Left lung (tissue), 10 donors: ENCODE measurements around the gene TRIP13. TPM values are rescaled to one million over a fixed set of nuclear protein-coding genes. Genes with fewer than 3 reads are reported as not detected.
A peak's percentile ranks its signal among the peaks of the same experiment; 100 is the strongest.

Experiments
- ATAC-seq: fragments of 200-7000 bp; cut with Tn5 transposase; one replicate; pipeline ENCODE4 v1.9.1; 2020; ENCODE audit warnings: moderate library complexity
- DNase-seq, 4 donors: peaks; one replicate each; pipeline ENCODE4 v3.0.0-alpha.2; 2013 to 2020
- H3K27ac ChIP-seq, 2 donors: fragments of 200-600 bp; sonication (generic) in 1 of 2; one replicate each; pipeline versions ENCODE4 v1.5.0 to v1.8.0; 2020 to 2021
- H3K27me3 ChIP-seq, 2 donors: fragments of 200-600 bp; sonication (generic) in 1 of 2; one replicate each; pipeline versions ENCODE4 v1.5.0 to v1.8.0; 2020 to 2021
- H3K36me3 ChIP-seq, 2 donors: fragments of 200-600 bp; sonication (generic) in 1 of 2; one replicate each; pipeline versions ENCODE4 v1.5.0 to v1.8.0; 2020 to 2021
- H3K4me1 ChIP-seq, 2 donors: fragments of 200-600 bp; one replicate each; pipeline ENCODE4 v1.8.0; 2021
- H3K4me3 ChIP-seq, 2 donors: fragments of 200-600 bp; sonication (generic) in 1 of 2; one replicate each; pipeline versions ENCODE4 v1.5.0 to v1.8.0; 2020 to 2021; ENCODE audit warnings: mild to moderate bottlenecking in 1 of 2
- H3K9me3 ChIP-seq, 2 donors: fragments of 200-600 bp; sonication (generic) in 1 of 2; one replicate each; pipeline versions ENCODE4 v1.5.0 to v1.8.0; 2020 to 2021
- CTCF ChIP-seq, 2 donors: fragments of 200-600 bp; sonication (generic) in 1 of 2; IDR thresholded peaks; one replicate each; pipeline versions ENCODE4 v1.5.0 to v1.8.0; 2021; ENCODE audit warnings: antibody characterized with exemption in 2 of 2
- intact Hi-C, 2 donors: fragments of 100-400 bp; cut with DNase I; formaldehyde crosslinking; loops; one replicate each; pipeline versions ENCODE4 v1.11.2 to v1.14.2; 2022
- polyA plus RNA-seq, 6 donors: library from polyadenylated mRNA; unstranded; fragments of 120-200 nt; gene quantifications; one replicate each; pipeline ENCODE4 v1.2.1, GENCODE V29; 2013; ENCODE audit not compliant: insufficient read length in 6 of 6
- total RNA-seq, 2 donors: library from RNA; stranded (reverse); fragmentation: NEBNext Ultra II Directional; extraction: Animal tissue kit (Norgen Biotek cat#: 25700); gene quantifications; one replicate each; pipeline ENCODE4 v1.2.1, GENCODE V29; 2021
- donor health status: DM: no; HTN: yes; CAD: no.
- donor health status: DM: no; HTN: no; CAD: no.

The TRIP13 gene
- total and polyA plus RNA-seq, 8 donors = 4.3 to 17.4 (median 12.2) TPM

- Histone ChIP-seq H3K9me3 (no peaks in the 10 kb centered on the region), H3K27ac (peak overlapping the region; percentile 19 to 28), H3K27me3 (peaks cover 0 to 36% of the 10 kb centered on the region in 2 donors), H3K36me3 (no peaks in the 10 kb centered on the region), H3K4me3 (no peak overlapping the region), H3K4me1 (peaks cover 22 to 23% of the 10 kb centered on the region in 2 donors)
- DNase-seq = peak in 2 of 4 donors; percentile 79 to 80
- ATAC-seq = peak; percentile 51
- TF ChIP-seq CTCF (IDR thresholded peaks at IDR 0.05) = no peak
- intact Hi-C loops = no loop called here
Observed at GRCh38 chr5:956941-957747, 64.5 kb downstream of the TRIP13 start.

DNA sequence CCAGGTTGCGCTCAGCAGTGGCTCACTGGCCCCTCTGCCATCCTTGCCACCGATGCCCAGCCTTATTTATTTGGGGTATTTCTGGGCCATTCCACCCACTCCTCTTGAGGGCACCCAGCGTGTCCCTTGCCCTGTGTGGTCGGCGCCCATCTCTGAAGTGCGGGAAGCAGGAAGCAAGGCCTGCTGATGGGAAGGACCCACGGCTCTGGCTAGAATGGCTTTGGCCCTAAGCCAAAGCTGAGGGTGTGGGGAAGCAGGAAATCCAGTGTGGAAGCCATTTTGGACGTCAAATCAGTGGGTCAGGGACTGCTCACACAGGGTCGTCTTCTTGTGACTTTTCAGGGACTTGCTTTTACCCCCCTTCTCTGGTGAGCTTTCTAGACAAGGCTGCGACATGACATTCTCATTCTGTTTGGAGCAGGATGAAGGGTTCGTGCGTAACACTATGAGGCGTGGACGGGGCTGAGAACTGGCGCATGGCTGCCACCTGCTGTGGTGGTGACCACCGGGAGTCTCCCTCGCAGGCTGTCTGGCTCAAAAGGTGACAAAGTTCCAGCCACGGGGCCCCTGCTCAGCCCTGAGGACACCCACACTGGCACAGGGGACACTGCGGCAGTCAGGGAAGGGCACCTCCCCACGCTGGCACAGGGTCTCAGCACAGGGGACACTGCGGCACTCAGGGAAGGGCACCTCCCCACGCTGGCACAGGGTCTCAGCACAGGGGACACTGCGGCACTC is 65.2 kb downstream of the TRIP13 start:
- Histone ChIP-seq H3K4me3 (no peak overlapping the region), H3K27ac (peak overlapping the region; percentile 19 to 28), H3K27me3 (peaks cover 0 to 36% of the 10 kb centered on the region in 2 donors), H3K9me3 (no peaks in the 10 kb centered on the region), H3K4me1 (peaks cover 22 to 23% of the 10 kb centered on the region in 2 donors), H3K36me3 (no peaks in the 10 kb centered on the region)
- ATAC-seq = no peak
- intact Hi-C loops = no loop called here
- no peak for TF ChIP-seq CTCF (IDR thresholded peaks at IDR 0.05)
- DNase-seq = no peak

GRCh38 chr5:958701-959571 is 66.3 kb downstream of the TRIP13 start:
- intact Hi-C loops = no loop called here
- no peaks in the 10 kb centered on the region for H3K9me3 ChIP-seq
- peak in 2 of 4 donors; percentile 34 to 82 for DNase-seq
- no peak overlapping the region for H3K4me3 ChIP-seq
- H3K4me1 ChIP-seq = peaks cover 23 to 26% of the 10 kb centered on the region in 2 donors
- H3K36me3 ChIP-seq = no peaks in the 10 kb centered on the region
- peaks cover 0 to 39% of the 10 kb centered on the region in 2 donors for H3K27me3 ChIP-seq
- peak; percentile 12 for ATAC-seq
- H3K27ac ChIP-seq = peak overlapping the region in 1 of 2 donors; percentile 28
- TF ChIP-seq CTCF (IDR thresholded peaks at IDR 0.05) = no peak

DNA sequence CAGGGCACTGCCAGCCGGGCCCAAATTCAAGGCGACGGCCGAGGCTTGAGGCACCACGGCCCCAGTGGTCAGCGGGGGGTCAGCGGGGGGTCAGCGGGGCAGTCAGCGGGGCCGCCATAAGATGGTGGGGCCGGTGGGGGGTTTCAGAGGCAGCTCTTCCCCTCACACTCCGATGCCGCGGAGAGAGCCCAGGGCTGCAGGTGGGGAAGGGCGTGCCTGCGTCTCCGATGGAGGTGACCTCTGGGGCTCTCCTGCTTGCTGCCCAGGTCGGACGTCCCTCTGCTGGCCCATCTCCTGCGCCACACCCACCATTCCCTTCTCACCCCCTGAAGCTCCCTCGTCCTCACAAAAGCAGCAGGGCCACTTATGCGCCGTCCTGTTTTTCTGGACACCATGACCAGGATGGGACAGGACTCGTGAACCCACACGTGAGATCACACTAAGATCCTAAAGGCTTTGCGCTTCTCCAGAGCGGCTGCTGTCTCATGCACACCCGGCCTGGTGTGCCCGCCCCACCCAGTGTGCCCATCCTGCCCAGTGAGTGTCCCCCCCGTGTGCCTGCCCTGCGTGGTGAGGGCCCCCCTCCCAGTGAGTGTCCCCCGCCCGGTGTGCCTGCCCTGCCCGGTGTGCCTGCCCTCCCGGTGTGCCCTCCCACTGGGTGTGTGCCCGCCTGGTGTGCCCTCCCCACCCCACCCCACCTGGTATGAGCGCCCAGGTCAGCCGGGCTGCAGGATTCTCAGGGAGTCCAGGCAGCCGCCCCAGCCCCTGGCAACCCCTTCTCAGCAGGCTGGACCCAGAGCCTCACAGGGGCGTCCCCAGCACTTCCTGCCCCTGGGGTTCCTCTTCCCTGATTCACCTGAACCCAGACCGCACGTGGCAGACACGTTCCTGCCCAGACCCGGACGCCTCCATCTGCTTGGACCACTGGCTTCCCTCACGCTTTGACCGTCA is 67.2 kb downstream of the TRIP13 start:
- Histone ChIP-seq H3K9me3 (no peaks in the 10 kb centered on the region), H3K27ac (no peak overlapping the region), H3K4me3 (no peak overlapping the region), H3K4me1 (peaks cover 23 to 32% of the 10 kb centered on the region in 2 donors), H3K36me3 (no peaks in the 10 kb centered on the region), H3K27me3 (peaks cover 0 to 39% of the 10 kb centered on the region in 2 donors)
- intact Hi-C loops = no loop called here
- ATAC-seq = no peak
- DNase-seq = no peak
- TF ChIP-seq CTCF (IDR thresholded peaks at IDR 0.05) = no peak
